SK-N-SH treated with all-trans-retinoic acid at 6 μM for 48 hours (cell line): ENCODE results near the gene LYSET.

ENCODE experiments used
- ATAC-seq: fragments of 200-7000 bp; cut with Tn5 transposase; 3 replicates; pipeline ENCODE4 v1.9.1; 2020; ENCODE audit warnings: mild to moderate bottlenecking, moderate library complexity
- ARNTL ChIP-seq: fragments of 450-650 bp; formaldehyde crosslinking; IDR thresholded peaks from 2 replicates; pipeline ENCODE4 v1.5.0; 2020; ENCODE audit warnings: low read depth, mild to moderate bottlenecking, moderate library complexity, borderline replicate concordance
- BACH2 ChIP-seq: fragments of 250-450 bp; sonication (Bioruptor Pico); IDR thresholded peaks from 2 replicates; pipeline ENCODE4 v1.9.0; 2021; ENCODE audit warnings: mild to moderate bottlenecking, borderline replicate concordance
- ESRRG ChIP-seq: fragments of 250-450 bp; sonication (Bioruptor Pico); IDR thresholded peaks from 2 replicates; pipeline ENCODE4 v1.6.1; 2021; ENCODE audit warnings: mild to moderate bottlenecking
- GLIS3 ChIP-seq: fragments of 250-450 bp; sonication (Bioruptor Pico); IDR thresholded peaks from 2 replicates; pipeline ENCODE4 v1.5.0; 2020; ENCODE audit warnings: mild to moderate bottlenecking, moderate library complexity
- ISL1 ChIP-seq: fragments of 250-450 bp; sonication (Bioruptor Pico); IDR thresholded peaks from 2 replicates; pipeline ENCODE4 v2.1.2; 2022; ENCODE audit warnings: mild to moderate bottlenecking, moderate library complexity
- OSR1 ChIP-seq: fragments of 250-450 bp; sonication (Bioruptor Pico); IDR thresholded peaks from 2 replicates; pipeline ENCODE4 v1.8.0; 2022; ENCODE audit warnings: moderate library complexity, mild to moderate bottlenecking, inconsistent platforms
- PPARA ChIP-seq: fragments of 250-450 bp; sonication (Bioruptor Pico); IDR thresholded peaks from 2 replicates; pipeline ENCODE4 v1.5.0; 2020; ENCODE audit warnings: mild to moderate bottlenecking, borderline replicate concordance
- RARB ChIP-seq: fragments of 250-450 bp; sonication (Bioruptor Pico); IDR thresholded peaks from 2 replicates; pipeline ENCODE4 v1.8.0; 2021; ENCODE audit warnings: mild to moderate bottlenecking, moderate library complexity
- ZC3H10 ChIP-seq: fragments of 250-450 bp; sonication (Bioruptor Pico); IDR thresholded peaks from 2 replicates; pipeline ENCODE4 v1.5.1; 2021; ENCODE audit warnings: mild to moderate bottlenecking, moderate library complexity
- ZNF565 ChIP-seq: fragments of 450-650 bp; formaldehyde crosslinking; conservative IDR thresholded peaks from 2 replicates; pipeline ENCODE4 v1.5.0; 2020; ENCODE audit warnings: low read depth, mild to moderate bottlenecking, moderate library complexity
- ZNF70 ChIP-seq: fragments of 450-650 bp; formaldehyde crosslinking; IDR thresholded peaks from 2 replicates; pipeline ENCODE4 v1.5.0; 2020; ENCODE audit warnings: mild to moderate bottlenecking, moderate library complexity
- ZNF8 ChIP-seq: fragments of 450-650 bp; formaldehyde crosslinking; IDR thresholded peaks from 2 replicates; pipeline ENCODE4 v1.5.0; 2020; ENCODE audit warnings: mild to moderate bottlenecking, moderate library complexity
- TF ChIP-seq, protein P1 (sequence below): fragments of 250-450 bp; sonication (Bioruptor Pico); IDR thresholded peaks from 2 replicates; pipeline ENCODE4 v1.8.0; 2020; ENCODE audit warnings: mild to moderate bottlenecking, moderate library complexity, borderline replicate concordance
- TF ChIP-seq, protein P2 (sequence below): fragments of 250-450 bp; sonication (Bioruptor Pico); IDR thresholded peaks from 2 replicates; pipeline ENCODE4 v1.5.0; 2020; ENCODE audit warnings: mild to moderate bottlenecking, moderate library complexity
- TF ChIP-seq, protein P3 (sequence below): fragments of 250-450 bp; sonication (Bioruptor Pico); IDR thresholded peaks from 2 replicates; pipeline ENCODE4 v1.8.0; 2021; ENCODE audit warnings: low read depth, mild to moderate bottlenecking, moderate library complexity, borderline replicate concordance

LYSET gene

DNA sequence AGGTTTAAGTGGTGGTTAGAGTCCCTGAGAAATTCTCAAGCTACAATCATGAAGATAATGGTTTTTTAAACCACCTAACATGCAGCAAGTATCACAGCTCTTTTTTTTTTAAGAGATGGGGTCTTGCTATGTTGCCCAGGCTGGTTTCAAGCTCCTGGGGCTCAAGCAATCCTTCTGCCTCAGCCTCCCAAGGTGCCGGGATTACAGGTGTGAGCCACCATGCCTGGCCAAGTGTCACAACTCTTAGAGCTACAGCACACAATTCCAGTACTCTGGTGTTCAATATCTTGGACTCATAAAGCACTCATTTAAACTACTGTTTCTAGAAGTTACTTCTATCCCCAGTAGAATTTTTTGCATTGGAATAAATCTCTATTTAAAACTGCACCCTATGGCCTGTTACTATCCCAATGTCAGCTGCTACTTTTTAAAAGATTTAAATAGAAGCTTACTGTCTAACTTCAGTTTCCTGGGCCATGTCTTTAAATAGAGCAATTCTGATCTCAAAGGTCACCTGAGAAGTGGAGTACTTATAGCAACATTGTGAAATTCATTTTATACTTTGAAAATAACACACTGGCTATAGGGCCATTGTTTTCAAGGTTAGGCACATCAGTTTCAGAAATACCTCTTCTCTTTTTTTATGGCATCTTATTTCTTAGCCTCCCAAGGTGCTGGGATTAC lies 10.3 kb downstream of the LYSET start:
- no peak for TF ChIP-seq BACH2 (CRISPR knock-in tag)
- ATAC-seq, result no peak

DNA sequence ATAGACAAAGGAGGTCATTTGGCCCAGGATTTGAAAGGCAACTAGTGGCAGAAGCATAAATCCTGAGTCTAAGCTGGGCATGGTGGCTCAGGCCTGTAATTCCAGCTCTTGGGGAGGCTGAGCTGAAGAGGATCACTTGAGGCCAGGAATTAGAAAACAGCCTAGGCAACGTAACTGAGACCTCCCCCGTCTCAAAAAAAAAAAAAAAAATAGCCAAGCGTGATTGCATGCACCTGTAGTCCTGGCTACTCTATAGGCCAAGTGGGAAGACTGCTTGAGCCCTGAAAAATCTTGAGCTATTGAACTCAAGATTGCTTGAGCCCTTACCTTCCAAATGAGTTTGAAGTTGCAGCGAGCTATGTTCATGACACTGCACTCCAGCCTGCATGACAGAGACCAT lies 13.9 kb downstream of the LYSET start:
- TF ChIP-seq RARB (CRISPR knock-in tag), result no peak
- no peak for TF ChIP-seq ZC3H10
- no peak for TF ChIP-seq OSR1 (CRISPR knock-in tag)
- no peak for TF ChIP-seq BACH2 (CRISPR knock-in tag)
- TF ChIP-seq ZNF70, result no peak
- no peak for TF ChIP-seq ZNF565 (CRISPR knock-in tag)
- ATAC-seq, result no peak

DNA sequence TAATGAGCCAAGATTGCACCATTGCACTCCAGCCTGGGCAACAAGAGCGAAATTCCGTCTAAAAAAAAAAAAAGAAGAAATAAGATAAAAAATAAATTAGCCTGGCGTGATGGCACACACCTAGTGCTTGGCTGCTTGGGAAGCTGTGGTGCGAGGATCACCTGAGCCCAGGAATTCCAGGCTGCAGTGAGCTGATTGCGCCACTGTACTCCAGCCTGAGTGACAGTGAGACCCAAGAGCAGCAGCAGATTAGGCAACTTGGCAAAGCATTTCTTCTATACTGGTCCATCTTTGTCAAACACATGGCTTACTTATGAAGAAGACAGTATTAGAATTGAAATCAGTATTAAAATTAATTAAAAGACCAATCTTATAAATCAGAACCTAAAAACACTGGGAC lies 15.4 kb downstream of the LYSET start:
- no peak for ATAC-seq
- no peak for TF ChIP-seq ESRRG (CRISPR knock-in tag)
- TF ChIP-seq, all 23 proteins: peak for 0

DNA sequence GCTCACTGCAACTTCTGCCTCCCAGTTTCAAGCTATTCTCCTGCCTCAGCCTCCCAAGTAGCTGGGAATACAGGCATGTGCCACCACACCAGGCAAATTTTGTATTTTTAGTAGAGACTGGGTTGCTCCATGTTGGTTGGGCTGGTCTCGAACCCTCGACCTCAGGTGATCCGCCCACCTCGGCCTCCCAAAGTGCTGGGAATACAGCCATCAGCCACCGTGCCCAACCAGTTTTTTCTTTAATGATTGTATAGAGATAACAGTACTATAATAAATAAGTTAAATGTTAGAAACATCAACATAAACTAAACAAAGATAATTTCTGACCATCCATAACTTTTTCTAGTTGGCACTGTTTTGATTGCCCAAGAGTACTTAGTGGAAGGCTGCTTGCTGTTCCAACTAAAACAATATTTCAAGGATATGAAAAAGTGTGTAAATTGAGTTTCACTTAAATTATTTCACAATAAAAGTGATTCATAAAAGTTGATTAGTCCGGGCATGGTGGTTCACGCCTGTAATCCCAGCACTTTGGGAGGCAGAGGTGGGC lies 16.1 kb downstream of the LYSET start:
- no peak for TF ChIP-seq ESRRG (CRISPR knock-in tag)
- ATAC-seq, result no peak

DNA sequence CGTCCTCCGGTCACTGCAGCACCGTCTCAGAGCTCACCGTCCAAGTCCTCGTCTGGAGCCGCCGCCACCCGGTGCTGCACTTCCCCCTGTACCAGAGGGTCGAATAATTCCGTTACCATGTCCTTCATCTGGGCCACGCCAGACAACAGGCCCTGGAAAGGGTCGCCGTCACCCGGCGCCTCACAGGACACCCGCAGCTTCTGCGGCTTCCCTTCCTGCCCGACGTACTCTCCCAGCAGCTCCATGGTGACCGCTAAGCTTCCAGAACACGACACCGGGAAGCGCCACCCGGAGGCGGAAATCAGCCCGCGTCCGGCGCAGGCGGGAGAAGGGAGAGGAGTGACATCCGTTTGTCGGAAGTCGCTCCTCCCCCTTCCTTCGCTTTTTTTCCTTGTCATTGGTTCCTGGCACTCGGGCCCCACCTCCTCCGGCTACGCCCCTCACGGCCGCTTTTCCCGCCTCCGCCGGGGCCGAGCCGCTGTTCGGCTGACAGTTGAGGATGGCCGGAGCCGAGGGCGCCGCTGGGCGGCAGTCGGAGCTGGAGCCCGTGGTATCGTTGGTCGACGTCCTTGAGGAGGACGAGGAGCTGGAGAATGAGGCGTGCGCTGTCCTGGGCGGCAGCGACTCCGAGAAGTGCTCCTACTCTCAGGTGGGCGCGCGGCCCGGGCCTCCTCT lies 21.8 kb downstream of the LYSET start, which contains the start of the genes GON7 and UBR7:
GON7 (minus strand) TSS at position 273 of the 675 bp plus-strand sequence; CDS start at position 245, 28 bp downstream.
UBR7 (plus strand) TSS at position 464 of the 675 bp plus-strand sequence; CDS start at position 500, 36 bp downstream.
- no peak for TF ChIP-seq PPARA
- TF ChIP-seq OSR1 (CRISPR knock-in tag), result no peak
- TF ChIP-seq, protein P1, sequence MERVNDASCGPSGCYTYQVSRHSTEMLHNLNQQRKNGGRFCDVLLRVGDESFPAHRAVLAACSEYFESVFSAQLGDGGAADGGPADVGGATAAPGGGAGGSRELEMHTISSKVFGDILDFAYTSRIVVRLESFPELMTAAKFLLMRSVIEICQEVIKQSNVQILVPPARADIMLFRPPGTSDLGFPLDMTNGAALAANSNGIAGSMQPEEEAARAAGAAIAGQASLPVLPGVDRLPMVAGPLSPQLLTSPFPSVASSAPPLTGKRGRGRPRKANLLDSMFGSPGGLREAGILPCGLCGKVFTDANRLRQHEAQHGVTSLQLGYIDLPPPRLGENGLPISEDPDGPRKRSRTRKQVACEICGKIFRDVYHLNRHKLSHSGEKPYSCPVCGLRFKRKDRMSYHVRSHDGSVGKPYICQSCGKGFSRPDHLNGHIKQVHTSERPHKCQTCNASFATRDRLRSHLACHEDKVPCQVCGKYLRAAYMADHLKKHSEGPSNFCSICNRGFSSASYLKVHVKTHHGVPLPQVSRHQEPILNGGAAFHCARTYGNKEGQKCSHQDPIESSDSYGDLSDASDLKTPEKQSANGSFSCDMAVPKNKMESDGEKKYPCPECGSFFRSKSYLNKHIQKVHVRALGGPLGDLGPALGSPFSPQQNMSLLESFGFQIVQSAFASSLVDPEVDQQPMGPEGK (CRISPR knock-in tag), result no peak
- TF ChIP-seq, protein P2, sequence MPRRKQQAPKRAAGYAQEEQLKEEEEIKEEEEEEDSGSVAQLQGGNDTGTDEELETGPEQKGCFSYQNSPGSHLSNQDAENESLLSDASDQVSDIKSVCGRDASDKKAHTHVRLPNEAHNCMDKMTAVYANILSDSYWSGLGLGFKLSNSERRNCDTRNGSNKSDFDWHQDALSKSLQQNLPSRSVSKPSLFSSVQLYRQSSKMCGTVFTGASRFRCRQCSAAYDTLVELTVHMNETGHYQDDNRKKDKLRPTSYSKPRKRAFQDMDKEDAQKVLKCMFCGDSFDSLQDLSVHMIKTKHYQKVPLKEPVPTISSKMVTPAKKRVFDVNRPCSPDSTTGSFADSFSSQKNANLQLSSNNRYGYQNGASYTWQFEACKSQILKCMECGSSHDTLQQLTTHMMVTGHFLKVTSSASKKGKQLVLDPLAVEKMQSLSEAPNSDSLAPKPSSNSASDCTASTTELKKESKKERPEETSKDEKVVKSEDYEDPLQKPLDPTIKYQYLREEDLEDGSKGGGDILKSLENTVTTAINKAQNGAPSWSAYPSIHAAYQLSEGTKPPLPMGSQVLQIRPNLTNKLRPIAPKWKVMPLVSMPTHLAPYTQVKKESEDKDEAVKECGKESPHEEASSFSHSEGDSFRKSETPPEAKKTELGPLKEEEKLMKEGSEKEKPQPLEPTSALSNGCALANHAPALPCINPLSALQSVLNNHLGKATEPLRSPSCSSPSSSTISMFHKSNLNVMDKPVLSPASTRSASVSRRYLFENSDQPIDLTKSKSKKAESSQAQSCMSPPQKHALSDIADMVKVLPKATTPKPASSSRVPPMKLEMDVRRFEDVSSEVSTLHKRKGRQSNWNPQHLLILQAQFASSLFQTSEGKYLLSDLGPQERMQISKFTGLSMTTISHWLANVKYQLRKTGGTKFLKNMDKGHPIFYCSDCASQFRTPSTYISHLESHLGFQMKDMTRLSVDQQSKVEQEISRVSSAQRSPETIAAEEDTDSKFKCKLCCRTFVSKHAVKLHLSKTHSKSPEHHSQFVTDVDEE (CRISPR knock-in tag), result no peak
- TF ChIP-seq ZNF70, result no peak
- no peak for TF ChIP-seq RARB (CRISPR knock-in tag)
- no peak for TF ChIP-seq ARNTL (CRISPR knock-in tag)
- no peak for TF ChIP-seq BACH2 (CRISPR knock-in tag)
- TF ChIP-seq, protein P3, sequence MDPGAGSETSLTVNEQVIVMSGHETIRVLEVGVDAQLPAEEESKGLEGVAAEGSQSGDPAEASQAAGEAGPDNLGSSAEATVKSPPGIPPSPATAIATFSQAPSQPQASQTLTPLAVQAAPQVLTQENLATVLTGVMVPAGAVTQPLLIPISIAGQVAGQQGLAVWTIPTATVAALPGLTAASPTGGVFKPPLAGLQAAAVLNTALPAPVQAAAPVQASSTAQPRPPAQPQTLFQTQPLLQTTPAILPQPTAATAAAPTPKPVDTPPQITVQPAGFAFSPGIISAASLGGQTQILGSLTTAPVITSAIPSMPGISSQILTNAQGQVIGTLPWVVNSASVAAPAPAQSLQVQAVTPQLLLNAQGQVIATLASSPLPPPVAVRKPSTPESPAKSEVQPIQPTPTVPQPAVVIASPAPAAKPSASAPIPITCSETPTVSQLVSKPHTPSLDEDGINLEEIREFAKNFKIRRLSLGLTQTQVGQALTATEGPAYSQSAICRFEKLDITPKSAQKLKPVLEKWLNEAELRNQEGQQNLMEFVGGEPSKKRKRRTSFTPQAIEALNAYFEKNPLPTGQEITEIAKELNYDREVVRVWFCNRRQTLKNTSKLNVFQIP (CRISPR knock-in tag), result no peak
- no peak for TF ChIP-seq GLIS3 (CRISPR knock-in tag)
- no peak for TF ChIP-seq ISL1 (CRISPR knock-in tag)
- TF ChIP-seq ZNF8 (CRISPR knock-in tag), result no peak
- TF ChIP-seq, all 23 proteins: peak for 0
- ATAC-seq, result peak; percentile 95
